ENCODE data around the gene PNMT. TPM values are rescaled to one million over a fixed set of nuclear protein-coding genes. Genes with fewer than 3 reads are reported as not detected.

The PNMT gene
- total and polyA plus RNA-seq, 2 of the 13 experiments (the other 11 are each of a cell fraction or from before 2014, with no cell fraction given): 0.25 TPM; not detected in 1

GRCh38 chr17:39658760-39659159 is 9.5 kb upstream of the PNMT start:
- Histone ChIP-seq H3K27ac (ENCODE audit: extremely low read length, insufficient read depth, low read length) (no peak overlapping the region), H3K4me1 (ENCODE audit: insufficient read depth, low read length) (peaks cover 16% of the 10 kb centered on the region), H3K9me3 (ENCODE audit: low read length) (no peaks in the 10 kb centered on the region), H3K9ac (ENCODE audit: insufficient read depth, low read depth, low read length) (no peak overlapping the region), H2AFZ (ENCODE audit: low read length) (no peak overlapping the region), H3K79me2 (ENCODE audit: insufficient read depth, low read length) (no peaks in the 10 kb centered on the region), H3K27me3 (ENCODE audit: control insufficient read depth in 1 of 2, insufficient read depth in 2 of 2, low read length in 2 of 2) (no peaks in the 10 kb centered on the region), H3K36me3 (replicated peaks in 1 of 2; ENCODE audit: control insufficient read depth in 1 of 2, insufficient read depth in 2 of 2, low read length in 2 of 2) (peaks cover 27 to 33% of the 10 kb centered on the region in 2 experiments; a peak in 4 of 5 replicates), H4K20me1 (ENCODE audit: insufficient read depth, low read length) (no peaks in the 10 kb centered on the region; the same call in 1 of the 2 replicates), H3K4me3 (replicated peaks in 1 of 3; ENCODE audit: insufficient read depth in 1 of 3, low read depth in 2 of 3, low read length in 3 of 3) (no peak overlapping the region), H3K4me2 (ENCODE audit: low read depth, low read length) (no peak overlapping the region)
- in situ Hi-C loops (cut with HindIII; ENCODE audit: extremely low pct_ligation_motif_present, low pct_unique_long_range_greater_than_20kb): no loop called here
- no peak for TF ChIP-seq HMG20A (CRISPR knock-in tag; IDR thresholded peaks at IDR 0.05; ENCODE audit: borderline replicate concordance)
- no peak for TF ChIP-seq ARNT2 (CRISPR knock-in tag; IDR thresholded peaks at IDR 0.05; ENCODE audit: low read depth)
- no peak for TF ChIP-seq FOXO1 (CRISPR knock-in tag; IDR thresholded peaks at IDR 0.05)
- TF ChIP-seq, protein P1, sequence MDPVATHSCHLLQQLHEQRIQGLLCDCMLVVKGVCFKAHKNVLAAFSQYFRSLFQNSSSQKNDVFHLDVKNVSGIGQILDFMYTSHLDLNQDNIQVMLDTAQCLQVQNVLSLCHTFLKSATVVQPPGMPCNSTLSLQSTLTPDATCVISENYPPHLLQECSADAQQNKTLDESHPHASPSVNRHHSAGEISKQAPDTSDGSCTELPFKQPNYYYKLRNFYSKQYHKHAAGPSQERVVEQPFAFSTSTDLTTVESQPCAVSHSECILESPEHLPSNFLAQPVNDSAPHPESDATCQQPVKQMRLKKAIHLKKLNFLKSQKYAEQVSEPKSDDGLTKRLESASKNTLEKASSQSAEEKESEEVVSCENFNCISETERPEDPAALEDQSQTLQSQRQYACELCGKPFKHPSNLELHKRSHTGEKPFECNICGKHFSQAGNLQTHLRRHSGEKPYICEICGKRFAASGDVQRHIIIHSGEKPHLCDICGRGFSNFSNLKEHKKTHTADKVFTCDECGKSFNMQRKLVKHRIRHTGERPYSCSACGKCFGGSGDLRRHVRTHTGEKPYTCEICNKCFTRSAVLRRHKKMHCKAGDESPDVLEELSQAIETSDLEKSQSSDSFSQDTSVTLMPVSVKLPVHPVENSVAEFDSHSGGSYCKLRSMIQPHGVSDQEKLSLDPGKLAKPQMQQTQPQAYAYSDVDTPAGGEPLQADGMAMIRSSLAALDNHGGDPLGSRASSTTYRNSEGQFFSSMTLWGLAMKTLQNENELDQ (CRISPR knock-in tag; IDR thresholded peaks at IDR 0.05; ENCODE audit: borderline replicate concordance): no peak
- no peak for TF ChIP-seq ZNF709 (CRISPR knock-in tag; IDR thresholded peaks at IDR 0.05)
- TF ChIP-seq ZNF839 (CRISPR knock-in tag; IDR thresholded peaks at IDR 0.05; ENCODE audit: borderline replicate concordance): no peak
- TF ChIP-seq ZNF746 (CRISPR knock-in tag; IDR thresholded peaks at IDR 0.05): no peak
- DNase-seq (ENCODE audit: low spot score) (no peak), FAIRE-seq (no peak), ATAC-seq (no peak)
- BruUV-seq (replicated peaks): no TSS peak
- WGBS (ENCODE audit: low lambda C conversion rate): 85% methylated on average over 3 of the region's 3 CpGs
- CTCF ChIA-PET (ENCODE audit: low intra/inter-chr PET ratio, low total read pairs): no interaction called here
- intact Hi-C loops (cut with micrococcal nuclease; ENCODE audit: unreplicated experiment): no loop called here
- POLR2A ChIA-PET: no interaction called here
